ENCODE data around the gene UBAP1.

GRCh38 chr9:34289159-34289558, 110.3 kb downstream of the UBAP1 start:
- TF ChIP-seq SPI1 (IDR thresholded peaks at IDR 0.05; ENCODE audit: borderline replicate concordance, low read depth) = no peak
- TF ChIP-seq, protein P1, sequence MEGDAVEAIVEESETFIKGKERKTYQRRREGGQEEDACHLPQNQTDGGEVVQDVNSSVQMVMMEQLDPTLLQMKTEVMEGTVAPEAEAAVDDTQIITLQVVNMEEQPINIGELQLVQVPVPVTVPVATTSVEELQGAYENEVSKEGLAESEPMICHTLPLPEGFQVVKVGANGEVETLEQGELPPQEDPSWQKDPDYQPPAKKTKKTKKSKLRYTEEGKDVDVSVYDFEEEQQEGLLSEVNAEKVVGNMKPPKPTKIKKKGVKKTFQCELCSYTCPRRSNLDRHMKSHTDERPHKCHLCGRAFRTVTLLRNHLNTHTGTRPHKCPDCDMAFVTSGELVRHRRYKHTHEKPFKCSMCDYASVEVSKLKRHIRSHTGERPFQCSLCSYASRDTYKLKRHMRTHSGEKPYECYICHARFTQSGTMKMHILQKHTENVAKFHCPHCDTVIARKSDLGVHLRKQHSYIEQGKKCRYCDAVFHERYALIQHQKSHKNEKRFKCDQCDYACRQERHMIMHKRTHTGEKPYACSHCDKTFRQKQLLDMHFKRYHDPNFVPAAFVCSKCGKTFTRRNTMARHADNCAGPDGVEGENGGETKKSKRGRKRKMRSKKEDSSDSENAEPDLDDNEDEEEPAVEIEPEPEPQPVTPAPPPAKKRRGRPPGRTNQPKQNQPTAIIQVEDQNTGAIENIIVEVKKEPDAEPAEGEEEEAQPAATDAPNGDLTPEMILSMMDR (IDR thresholded peaks at IDR 0.05; ENCODE audit: insufficient read depth, low read length) = no peak
